Neural cell (in vitro differentiated cells): ENCODE measurements around the gene MLPH. TPM values are rescaled to one million over a fixed set of nuclear protein-coding genes. Genes with fewer than 3 reads are reported as not detected.

Experiments
- H2AFZ ChIP-seq: fragments of 200-600, 300-800 bp; sonication (generic), shearing (Covaris generic); 2 replicates; pipeline ENCODE4 v1.6.0; 2014; ENCODE audit warnings: low read depth, mild to moderate bottlenecking, antibody characterized with exemption, low read length, moderate library complexity
- H3F3A ChIP-seq: fragments of 200-600 bp; shearing (Covaris generic); 2 replicates; pipeline ENCODE4 v1.6.1; 2016; ENCODE audit warnings: mild to moderate bottlenecking, moderate library complexity, mixed read lengths, antibody characterized with exemption, low read length; ENCODE audit not compliant: insufficient read depth, poor library complexity, severe bottlenecking
- H3K27ac ChIP-seq: fragments of 200-600, 300-800 bp; sonication (generic), shearing (Covaris generic); 2 replicates; pipeline ENCODE4 v1.5.1; 2014; ENCODE audit warnings: mild to moderate bottlenecking, low read length, moderate library complexity
- H3K27me3 ChIP-seq: fragments of 300-800, 200-600 bp; sonication (generic), shearing (Covaris generic); 2 replicates; pipeline ENCODE4 v1.6.0; 2014; ENCODE audit warnings: mild to moderate bottlenecking, low read depth, low read length, moderate library complexity; ENCODE audit not compliant: insufficient read depth
- H3K36me3 ChIP-seq: fragments of 300-800, 200-600 bp; sonication (generic), shearing (Covaris generic); 2 replicates; pipeline ENCODE4 v1.5.1; 2014; ENCODE audit warnings: mild to moderate bottlenecking, antibody characterized with exemption, low read length, moderate library complexity; ENCODE audit not compliant: insufficient read depth
- H3K4me2 ChIP-seq: fragments of 300-800, 200-600 bp; sonication (generic), shearing (Covaris generic); 2 replicates; pipeline ENCODE4 v1.6.0; 2014; ENCODE audit warnings: mild to moderate bottlenecking, low read length
- H3K4me3 ChIP-seq: fragments of 300-800, 200-600 bp; sonication (generic), shearing (Covaris generic); 2 replicates; pipeline ENCODE4 v1.5.1; 2014; ENCODE audit warnings: mild to moderate bottlenecking, low read length, moderate library complexity
- H3K79me2 ChIP-seq: fragments of 200-600 bp; shearing (Covaris generic); replicated peaks from 2 replicates; pipeline ENCODE4 v1.6.0; 2014; ENCODE audit warnings: mild to moderate bottlenecking, low read length, moderate library complexity; ENCODE audit not compliant: insufficient read depth
- H3K9ac ChIP-seq: fragments of 300-800, 200-600 bp; sonication (generic), shearing (Covaris generic); 2 replicates; pipeline ENCODE4 v1.6.1; 2016; ENCODE audit warnings: mild to moderate bottlenecking, low read length, mixed read lengths
- H3K9me2 ChIP-seq: fragments of 200-600 bp; shearing (Covaris generic); 2 replicates; pipeline ENCODE4 v1.6.1; 2016; ENCODE audit warnings: mild to moderate bottlenecking, low read length, mixed read lengths; ENCODE audit not compliant: insufficient read depth
- H3K9me3 ChIP-seq: fragments of 200-600, 300-800 bp; sonication (generic), shearing (Covaris generic); 2 replicates; pipeline ENCODE4 v1.6.1; 2016; ENCODE audit warnings: mild to moderate bottlenecking, mixed run types, low read length, moderate library complexity, mixed read lengths
- H4K20me1 ChIP-seq: fragments of 200-600 bp; shearing (Covaris generic); 2 replicates; pipeline ENCODE4 v1.6.1; 2016; ENCODE audit warnings: mild to moderate bottlenecking, mixed run types; ENCODE audit not compliant: insufficient read depth
- EP300 ChIP-seq: fragments of 450-650 bp; conservative IDR thresholded peaks from 2 replicates; pipeline ENCODE4 v1.6.1; 2014; ENCODE audit warnings: antibody characterized with exemption, mild to moderate bottlenecking, moderate library complexity; ENCODE audit not compliant: poor library complexity, severe bottlenecking
- EZH2 ChIP-seq: fragments of 200-600, 300-800 bp; shearing (Covaris generic), sonication (generic); IDR thresholded peaks from 2 replicates; pipeline ENCODE4 v1.6.1; 2014; ENCODE audit warnings: antibody characterized with exemption, low read length, borderline replicate concordance, mild to moderate bottlenecking; ENCODE audit not compliant: insufficient read depth, poor library complexity, severe bottlenecking
- MXI1 ChIP-seq: fragments of 450-650 bp; conservative IDR thresholded peaks from 2 replicates; pipeline ENCODE4 v1.6.1; 2014; ENCODE audit warnings: antibody characterized with exemption, mild to moderate bottlenecking; ENCODE audit not compliant: poor library complexity, severe bottlenecking
- POLR2AphosphoS5 ChIP-seq: IDR thresholded peaks from 2 replicates; pipeline ENCODE4 v1.6.1; 2012
- RAD21 ChIP-seq: fragments of 450-650 bp; conservative IDR thresholded peaks from 2 replicates; pipeline ENCODE4 v1.6.1; 2014; ENCODE audit warnings: antibody characterized with exemption, mild to moderate bottlenecking, moderate library complexity
- REST ChIP-seq: IDR thresholded peaks from 2 replicates; pipeline ENCODE4 v1.6.1; 2012; ENCODE audit warnings: borderline replicate concordance
- SMC3 ChIP-seq: fragments of 450-650 bp; conservative IDR thresholded peaks from 2 replicates; pipeline ENCODE4 v1.6.1; 2014; ENCODE audit warnings: antibody characterized with exemption, mild to moderate bottlenecking, moderate library complexity; ENCODE audit not compliant: poor library complexity
- TAF1 ChIP-seq: IDR thresholded peaks from 2 replicates; pipeline ENCODE4 v1.6.1; 2012; ENCODE audit warnings: low read depth
- polyA plus RNA-seq: library from polyadenylated mRNA; depleted of rRNA; stranded (reverse); fragments of >200 nt; gene quantifications from 2 replicates; pipeline ENCODE4 v1.2.3, GENCODE V29; 2014
- TF ChIP-seq, protein P1 (sequence below): fragments of 450-650 bp; IDR thresholded peaks from 2 replicates; pipeline ENCODE4 v1.5.1; 2014; ENCODE audit warnings: antibody characterized with exemption, mild to moderate bottlenecking, moderate library complexity; ENCODE audit not compliant: poor library complexity, severe bottlenecking

Gene MLPH
- polyA plus RNA-seq, 1 donor from 2014 or later, result not detected

DNA sequence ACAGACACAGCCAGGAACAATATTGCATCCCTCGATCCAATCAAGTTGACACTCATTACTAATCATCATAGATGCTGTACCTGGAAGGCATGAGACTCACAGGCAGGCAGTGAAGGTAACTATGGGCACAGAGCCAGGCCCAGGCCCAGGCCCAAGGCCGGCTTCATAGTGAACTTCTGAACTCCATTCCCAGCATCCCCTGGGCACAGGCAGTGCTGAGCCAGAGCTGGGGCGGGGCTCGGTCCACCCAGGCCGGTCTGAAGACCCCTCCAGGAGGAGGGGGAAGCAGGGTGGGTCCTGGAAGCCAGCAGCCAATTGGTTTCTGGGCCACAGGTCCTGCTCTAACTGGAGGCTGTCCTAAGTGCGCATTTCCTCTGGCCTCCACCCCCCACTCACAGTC, 37.6 kb downstream of the MLPH start:
- Histone ChIP-seq H3K27ac (no peak overlapping the region), H4K20me1 (no peaks in the 10 kb centered on the region), H3K79me2 (no peaks in the 10 kb centered on the region), H3K9me3 (no peaks in the 10 kb centered on the region), H3F3A (no peaks in the 10 kb centered on the region), H3K36me3 (no peaks in the 10 kb centered on the region), H3K4me2 (no peak overlapping the region), H2AFZ (no peak overlapping the region), H3K9me2 (no peaks in the 10 kb centered on the region), H3K27me3 (no peaks in the 10 kb centered on the region), H3K9ac (no peak overlapping the region), H3K4me3 (no peak overlapping the region)
- TF ChIP-seq REST (no peak), EZH2 (no peak), TAF1 (no peak), EP300 (no peak), POLR2AphosphoS5 (no peak), MXI1 (no peak), RAD21 (no peak)
- TF ChIP-seq, protein P1, sequence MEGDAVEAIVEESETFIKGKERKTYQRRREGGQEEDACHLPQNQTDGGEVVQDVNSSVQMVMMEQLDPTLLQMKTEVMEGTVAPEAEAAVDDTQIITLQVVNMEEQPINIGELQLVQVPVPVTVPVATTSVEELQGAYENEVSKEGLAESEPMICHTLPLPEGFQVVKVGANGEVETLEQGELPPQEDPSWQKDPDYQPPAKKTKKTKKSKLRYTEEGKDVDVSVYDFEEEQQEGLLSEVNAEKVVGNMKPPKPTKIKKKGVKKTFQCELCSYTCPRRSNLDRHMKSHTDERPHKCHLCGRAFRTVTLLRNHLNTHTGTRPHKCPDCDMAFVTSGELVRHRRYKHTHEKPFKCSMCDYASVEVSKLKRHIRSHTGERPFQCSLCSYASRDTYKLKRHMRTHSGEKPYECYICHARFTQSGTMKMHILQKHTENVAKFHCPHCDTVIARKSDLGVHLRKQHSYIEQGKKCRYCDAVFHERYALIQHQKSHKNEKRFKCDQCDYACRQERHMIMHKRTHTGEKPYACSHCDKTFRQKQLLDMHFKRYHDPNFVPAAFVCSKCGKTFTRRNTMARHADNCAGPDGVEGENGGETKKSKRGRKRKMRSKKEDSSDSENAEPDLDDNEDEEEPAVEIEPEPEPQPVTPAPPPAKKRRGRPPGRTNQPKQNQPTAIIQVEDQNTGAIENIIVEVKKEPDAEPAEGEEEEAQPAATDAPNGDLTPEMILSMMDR, result no peak

GRCh38 chr2:237525559-237526157, 38.6 kb downstream of the MLPH start:
- Histone ChIP-seq H3K36me3 (no peaks in the 10 kb centered on the region), H3K9me3 (no peaks in the 10 kb centered on the region), H2AFZ (no peak overlapping the region), H4K20me1 (no peaks in the 10 kb centered on the region), H3K27ac (no peak overlapping the region), H3K9ac (no peak overlapping the region), H3F3A (no peaks in the 10 kb centered on the region), H3K79me2 (no peaks in the 10 kb centered on the region), H3K4me2 (no peak overlapping the region), H3K27me3 (no peaks in the 10 kb centered on the region), H3K4me3 (no peak overlapping the region), H3K9me2 (no peaks in the 10 kb centered on the region)
- TF ChIP-seq POLR2AphosphoS5, result no peak
- TF ChIP-seq, protein P1, result no peak
- no peak for TF ChIP-seq TAF1
- TF ChIP-seq EZH2, result no peak
- TF ChIP-seq RAD21, result no peak
- no peak for TF ChIP-seq EP300
- no peak for TF ChIP-seq MXI1
- TF ChIP-seq SMC3, result no peak
- TF ChIP-seq REST, result no peak
